ENCODE data around the gene COL16A1.
"Not testable (repeated sequence)": the region's sequence is repeated elsewhere in the genome, so short reads cannot be mapped to it uniquely, and the experiment has no call there.

Gene COL16A1

GRCh38 chr1:31732751-31733289 lies 29.0 kb upstream of the COL16A1 start:
- no peak for DNase-seq

GRCh38 chr1:31732343-31732742 lies 28.5 kb upstream of the COL16A1 start:
- no peak for DNase-seq

- DNase-seq = no peak
Measured at GRCh38 chr1:31731049-31731565, 27.3 kb upstream of the COL16A1 start.

- no peak for DNase-seq
Measured at GRCh38 chr1:31730336-31731048, 26.7 kb upstream of the COL16A1 start.

- DNase-seq = no peak
Measured at GRCh38 chr1:31727849-31728248, 24.0 kb upstream of the COL16A1 start.

GRCh38 chr1:31727195-31727594 lies 23.4 kb upstream of the COL16A1 start:
- DNase-seq = no peak

GRCh38 chr1:31726715-31727114 lies 22.9 kb upstream of the COL16A1 start:
- DNase-seq = no peak

- no peak for DNase-seq
Measured at GRCh38 chr1:31725777-31726535, 22.1 kb upstream of the COL16A1 start.

GRCh38 chr1:31725134-31725533 lies 21.3 kb upstream of the COL16A1 start:
- DNase-seq = no peak

- peak; percentile 71 for DNase-seq
Measured at GRCh38 chr1:31723828-31724359, 20.1 kb upstream of the COL16A1 start.

- no peak for DNase-seq
Measured at GRCh38 chr1:31718327-31718897, 14.6 kb upstream of the COL16A1 start.

- DNase-seq = no peak
Measured at GRCh38 chr1:31717341-31717740, 13.5 kb upstream of the COL16A1 start.

- DNase-seq = no peak
Measured at GRCh38 chr1:31715873-31716220, 12.0 kb upstream of the COL16A1 start.

- peak; percentile 94 for DNase-seq
Measured at GRCh38 chr1:31715087-31715872, 11.5 kb upstream of the COL16A1 start.

- peak; percentile 78 for DNase-seq
Measured at GRCh38 chr1:31714442-31715086, 10.7 kb upstream of the COL16A1 start.

- peak; percentile 93 for DNase-seq
Measured at GRCh38 chr1:31712630-31713029, 8.8 kb upstream of the COL16A1 start.

- peak; percentile 44 for DNase-seq
Measured at GRCh38 chr1:31712068-31712467, 8.3 kb upstream of the COL16A1 start.

GRCh38 chr1:31708324-31708723 lies 4.5 kb upstream of the COL16A1 start:
- peak; percentile 56 for DNase-seq

GRCh38 chr1:31707711-31708110 lies 3.9 kb upstream of the COL16A1 start:
- peak; percentile 79 for DNase-seq

GRCh38 chr1:31707059-31707600 lies 3.3 kb upstream of the COL16A1 start:
- not testable (repeated sequence) for DNase-seq

GRCh38 chr1:31706384-31707058 lies 2.7 kb upstream of the COL16A1 start:
- no peak for DNase-seq
